Kidney epithelial cell (primary cell): ENCODE data around the gene TNFSF12. TPM values are rescaled to one million over a fixed set of nuclear protein-coding genes. Genes with fewer than 3 reads are reported as not detected.
A peak's percentile ranks its signal among the peaks of the same experiment; 100 is the strongest.

Experiments
- DNase-seq: peaks from one replicate; pipeline ENCODE4 v3.0.0-alpha.2; 2010; ENCODE audit warnings: low read depth
- H3K27me3 ChIP-seq: 2 replicates; pipeline ENCODE4 v1.6.0; 2011; ENCODE audit warnings: low read length; ENCODE audit not compliant: control insufficient read depth, insufficient read depth
- H3K36me3 ChIP-seq: 2 replicates; pipeline ENCODE4 v1.5.1; 2011; ENCODE audit warnings: low read length; ENCODE audit not compliant: control insufficient read depth, insufficient read depth
- H3K4me3 ChIP-seq: 2 replicates; pipeline ENCODE4 v1.5.1; 2011; ENCODE audit warnings: low read depth, mild to moderate bottlenecking, control low read depth, low read length
- total RNA-seq: library from RNA; depleted of rRNA; stranded (reverse); fragments of >200 nt; gene quantifications from 2 replicates; pipeline ENCODE4 v1.2.3, GENCODE V29; 2015
- TF ChIP-seq, protein P1 (sequence below): IDR thresholded peaks from 2 replicates; pipeline ENCODE4 v1.5.1; 2011; ENCODE audit warnings: mild to moderate bottlenecking, moderate library complexity, low read length, control low read depth, inconsistent platforms; ENCODE audit not compliant: insufficient read depth, poor library complexity, severe bottlenecking

The TNFSF12 gene
- total RNA-seq, 1 donor from 2014 or later, result 9.0 TPM

DNA sequence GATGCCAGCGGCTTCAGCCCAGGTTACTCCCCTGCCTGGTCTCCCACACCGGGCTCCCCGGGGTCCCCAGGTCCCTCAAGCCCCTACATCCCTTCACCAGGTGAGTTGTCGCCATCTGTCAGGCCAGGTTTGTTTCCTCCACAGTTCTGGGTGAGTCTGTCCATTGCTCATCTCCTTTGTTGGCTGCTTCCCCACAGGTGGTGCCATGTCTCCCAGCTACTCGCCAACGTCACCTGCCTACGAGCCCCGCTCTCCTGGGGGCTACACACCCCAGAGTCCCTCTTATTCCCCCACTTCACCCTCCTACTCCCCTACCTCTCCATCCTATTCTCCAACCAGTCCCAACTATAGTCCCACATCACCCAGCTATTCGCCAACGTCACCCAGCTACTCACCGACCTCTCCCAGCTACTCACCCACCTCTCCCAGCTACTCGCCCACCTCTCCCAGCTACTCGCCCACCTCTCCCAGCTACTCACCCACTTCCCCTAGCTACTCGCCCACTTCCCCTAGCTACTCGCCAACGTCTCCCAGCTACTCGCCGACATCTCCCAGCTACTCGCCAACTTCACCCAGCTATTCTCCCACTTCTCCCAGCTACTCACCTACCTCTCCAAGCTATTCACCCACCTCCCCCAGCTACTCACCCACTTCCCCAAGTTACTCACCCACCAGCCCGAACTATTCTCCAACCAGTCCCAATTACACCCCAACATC, 35.9 kb upstream of the TNFSF12 start:
- TF ChIP-seq, protein P1, sequence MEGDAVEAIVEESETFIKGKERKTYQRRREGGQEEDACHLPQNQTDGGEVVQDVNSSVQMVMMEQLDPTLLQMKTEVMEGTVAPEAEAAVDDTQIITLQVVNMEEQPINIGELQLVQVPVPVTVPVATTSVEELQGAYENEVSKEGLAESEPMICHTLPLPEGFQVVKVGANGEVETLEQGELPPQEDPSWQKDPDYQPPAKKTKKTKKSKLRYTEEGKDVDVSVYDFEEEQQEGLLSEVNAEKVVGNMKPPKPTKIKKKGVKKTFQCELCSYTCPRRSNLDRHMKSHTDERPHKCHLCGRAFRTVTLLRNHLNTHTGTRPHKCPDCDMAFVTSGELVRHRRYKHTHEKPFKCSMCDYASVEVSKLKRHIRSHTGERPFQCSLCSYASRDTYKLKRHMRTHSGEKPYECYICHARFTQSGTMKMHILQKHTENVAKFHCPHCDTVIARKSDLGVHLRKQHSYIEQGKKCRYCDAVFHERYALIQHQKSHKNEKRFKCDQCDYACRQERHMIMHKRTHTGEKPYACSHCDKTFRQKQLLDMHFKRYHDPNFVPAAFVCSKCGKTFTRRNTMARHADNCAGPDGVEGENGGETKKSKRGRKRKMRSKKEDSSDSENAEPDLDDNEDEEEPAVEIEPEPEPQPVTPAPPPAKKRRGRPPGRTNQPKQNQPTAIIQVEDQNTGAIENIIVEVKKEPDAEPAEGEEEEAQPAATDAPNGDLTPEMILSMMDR, result no peak
- no peak overlapping the region for H3K4me3 ChIP-seq
- H3K27me3 ChIP-seq, result no peaks in the 10 kb centered on the region
- DNase-seq, result no peak
- H3K36me3 ChIP-seq, result peaks cover 9% of the 10 kb centered on the region

DNA sequence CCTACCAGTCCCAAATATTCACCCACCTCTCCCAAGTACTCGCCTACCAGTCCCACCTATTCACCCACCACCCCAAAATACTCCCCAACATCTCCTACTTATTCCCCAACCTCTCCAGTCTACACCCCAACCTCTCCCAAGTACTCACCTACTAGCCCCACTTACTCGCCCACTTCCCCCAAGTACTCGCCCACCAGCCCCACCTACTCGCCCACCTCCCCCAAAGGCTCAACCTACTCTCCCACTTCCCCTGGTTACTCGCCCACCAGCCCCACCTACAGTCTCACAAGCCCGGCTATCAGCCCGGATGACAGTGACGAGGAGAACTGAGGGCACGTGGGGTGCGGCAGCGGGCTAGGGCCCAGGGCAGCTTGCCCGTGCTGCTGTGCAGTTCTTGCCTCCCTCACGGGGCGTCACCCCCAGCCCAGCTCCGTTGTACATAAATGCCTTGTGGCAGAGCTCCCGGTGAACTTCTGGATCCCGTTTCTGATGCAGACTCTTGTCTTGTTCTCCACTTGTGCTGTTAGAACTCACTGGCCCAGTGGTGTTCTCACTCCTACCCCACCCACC, 34.9 kb upstream of the TNFSF12 start:
- no peaks in the 10 kb centered on the region for H3K27me3 ChIP-seq
- TF ChIP-seq, protein P1, result no peak
- H3K36me3 ChIP-seq, result peaks cover 6% of the 10 kb centered on the region
- DNase-seq, result no peak
- H3K4me3 ChIP-seq, result no peak overlapping the region

DNA sequence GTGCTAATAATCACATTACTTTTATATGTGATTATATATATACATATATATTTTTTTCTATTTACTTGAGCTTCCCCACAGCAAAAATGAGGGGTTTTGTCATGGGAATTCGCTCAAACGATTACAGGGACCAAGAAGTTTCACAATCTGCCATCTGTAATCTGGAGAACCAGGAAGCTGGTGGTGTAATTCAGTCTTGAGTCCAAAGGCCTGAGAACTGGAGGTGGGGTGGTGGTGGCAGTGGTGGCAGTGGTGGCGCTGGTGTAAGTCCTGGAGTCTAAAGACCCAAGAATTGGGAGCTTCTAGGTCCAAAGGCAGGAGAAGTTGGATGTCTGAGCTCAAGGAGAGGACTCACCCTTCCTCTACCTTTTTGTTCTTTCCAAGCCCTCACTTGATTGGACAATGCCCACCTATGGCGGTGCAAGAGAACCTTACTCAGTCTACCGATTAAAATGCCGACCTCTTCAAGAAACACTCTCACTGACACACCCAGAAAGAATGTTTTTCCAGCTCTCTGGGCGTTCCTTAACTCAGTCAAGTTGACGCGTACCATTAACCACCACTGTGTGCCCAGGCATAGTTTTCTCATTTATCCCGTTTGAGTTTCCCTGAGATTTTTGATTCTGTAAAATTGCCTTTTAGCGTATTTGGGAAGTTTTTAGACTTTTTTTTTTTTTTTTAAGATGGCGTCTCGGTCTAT, 32.8 kb upstream of the TNFSF12 start:
- H3K27me3 ChIP-seq, result no peaks in the 10 kb centered on the region
- peaks cover 5% of the 10 kb centered on the region for H3K36me3 ChIP-seq
- TF ChIP-seq, protein P1, result no peak
- no peak for DNase-seq
- H3K4me3 ChIP-seq, result no peak overlapping the region

DNA sequence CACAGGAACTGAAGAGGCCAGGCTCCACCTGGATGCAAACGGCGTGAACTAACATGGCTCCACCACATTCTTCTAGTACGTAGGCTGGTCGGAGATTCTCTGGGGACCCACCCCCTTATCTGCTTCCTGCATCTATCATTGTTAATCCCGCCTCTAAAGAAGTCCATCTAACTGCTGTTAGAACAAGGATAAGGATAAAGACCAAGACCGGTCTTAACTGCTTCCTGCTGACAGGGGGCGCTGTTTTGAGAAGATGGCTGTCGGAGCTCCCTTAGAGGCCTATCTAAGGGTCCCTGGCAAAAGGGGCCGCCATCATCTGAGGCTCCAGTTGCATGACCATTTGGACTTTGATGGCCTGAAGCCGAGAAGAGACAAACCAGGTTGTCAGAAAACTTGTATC, 25.8 kb upstream of the TNFSF12 start:
- TF ChIP-seq, protein P1, result peak; percentile 28
- H3K27me3 ChIP-seq, result no peaks in the 10 kb centered on the region

DNA sequence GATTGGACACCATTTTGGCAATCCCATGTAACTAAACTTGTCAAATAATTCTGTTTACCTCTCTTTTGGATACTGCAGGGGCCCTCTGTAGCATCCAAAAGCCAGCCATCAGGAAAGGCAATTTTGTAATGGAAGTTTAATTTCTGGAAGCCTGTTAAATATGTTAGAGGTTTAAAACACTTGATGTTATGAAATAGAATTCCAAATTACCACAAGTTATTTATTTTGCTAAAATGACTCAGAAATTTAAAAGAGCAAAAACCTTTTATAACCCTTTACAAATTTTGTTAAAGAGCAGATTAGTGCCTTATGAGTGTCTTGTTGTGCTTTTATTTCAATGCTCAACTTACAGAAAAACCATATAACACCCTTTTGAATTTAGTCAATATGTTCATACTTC, 20.0 kb upstream of the TNFSF12 start:
- no peak for DNase-seq
- Histone ChIP-seq H3K36me3 (no peaks in the 10 kb centered on the region), H3K27me3 (no peaks in the 10 kb centered on the region), H3K4me3 (no peak overlapping the region)
- TF ChIP-seq, protein P1, result no peak

More for the DNA sequence above, 25.8 kb upstream of the TNFSF12 start:
- H3K36me3 ChIP-seq, result no peaks in the 10 kb centered on the region
- DNase-seq, result no peak
- no peak overlapping the region for H3K4me3 ChIP-seq
